ENCODE results near the gene TP73.
A peak's percentile ranks its signal among the peaks of the same experiment; 100 is the strongest.

The TP73 gene

GRCh38 chr1:3609769-3610526 lies 42.4 kb upstream of the TP73 start:
- Histone ChIP-seq H3K9ac (ENCODE audit: low read length) (no peak overlapping the region), H3K27ac (ENCODE audit: low read depth, low read length) (no peak overlapping the region), H3K36me3 (ENCODE audit: control insufficient read depth, insufficient read depth, low read length) (no peaks in the 10 kb centered on the region), H3K9me3 (ENCODE audit: control insufficient read depth, insufficient read depth, low read depth, low read length) (0 out of 2 replicates have a peak, but pooled peaks cover 2% of the 10 kb centered on the region), H3K27me3 (ENCODE audit: control insufficient read depth, insufficient read depth, low read length) (peaks cover 13% of the 10 kb centered on the region), H3K4me1 (ENCODE audit: control insufficient read depth, insufficient read depth, low read length) (peaks cover 51% of the 10 kb centered on the region), H3K4me3 (ENCODE audit: low read depth, low read length) (peak overlapping the region; percentile 79)

- Histone ChIP-seq H3K27me3 (ENCODE audit: control insufficient read depth, insufficient read depth, low read length) (peaks cover 13% of the 10 kb centered on the region), H3K9me3 (ENCODE audit: control insufficient read depth, insufficient read depth, low read depth, low read length) (no peaks in the 10 kb centered on the region), H3K9ac (ENCODE audit: low read length) (peak overlapping the region; percentile 53), H3K4me3 (ENCODE audit: low read depth, low read length) (peak overlapping the region; percentile 79), H3K36me3 (ENCODE audit: control insufficient read depth, insufficient read depth, low read length) (no peaks in the 10 kb centered on the region), H3K4me1 (ENCODE audit: control insufficient read depth, insufficient read depth, low read length) (peaks cover 53% of the 10 kb centered on the region), H3K27ac (ENCODE audit: low read depth, low read length) (no peak overlapping the region)
Measured at GRCh38 chr1:3610527-3611169, 41.7 kb upstream of the TP73 start.

GRCh38 chr1:3611170-3612019 lies 40.9 kb upstream of the TP73 start, which contains the start of gene MEGF6:
Gene MEGF6 (minus strand): TSS chr1:3611508. CDS start chr1:3611268, 240 bp downstream.
- peak within 1 kb of the TSS; percentile 79 for H3K4me3 ChIP-seq (ENCODE audit: low read depth, low read length)
- H3K9ac ChIP-seq (ENCODE audit: low read length): peak within 1 kb of the TSS; percentile 53

GRCh38 chr1:3612123-3612522 lies 40.2 kb upstream of the TP73 start:
- Histone ChIP-seq H3K4me1 (ENCODE audit: control insufficient read depth, insufficient read depth, low read length) (peaks cover 53% of the 10 kb centered on the region), H3K9ac (ENCODE audit: low read length) (no peak overlapping the region), H3K4me3 (ENCODE audit: low read depth, low read length) (peak overlapping the region; percentile 52), H3K9me3 (ENCODE audit: control insufficient read depth, insufficient read depth, low read depth, low read length) (no peaks in the 10 kb centered on the region), H3K27me3 (ENCODE audit: control insufficient read depth, insufficient read depth, low read length) (peaks cover 13% of the 10 kb centered on the region), H3K36me3 (ENCODE audit: control insufficient read depth, insufficient read depth, low read length) (no peaks in the 10 kb centered on the region), H3K27ac (ENCODE audit: low read depth, low read length) (no peak overlapping the region)

More at GRCh38 chr1:3611170-3612019, 40.9 kb upstream of the TP73 start, which contains the start of gene MEGF6:
- peaks cover 13% of the 10 kb centered on the region for H3K27me3 ChIP-seq (ENCODE audit: control insufficient read depth, insufficient read depth, low read length)
- no peaks in the 10 kb centered on the region for H3K36me3 ChIP-seq (ENCODE audit: control insufficient read depth, insufficient read depth, low read length)
- no peaks in the 10 kb centered on the region for H3K9me3 ChIP-seq (ENCODE audit: control insufficient read depth, insufficient read depth, low read depth, low read length)
- no peak within 1 kb of the TSS for H3K27ac ChIP-seq (ENCODE audit: low read depth, low read length)
- H3K4me1 ChIP-seq (ENCODE audit: control insufficient read depth, insufficient read depth, low read length): peaks cover 53% of the 10 kb centered on the region

GRCh38 chr1:3614755-3615742 lies 37.3 kb upstream of the TP73 start:
- H3K9me3 ChIP-seq (ENCODE audit: control insufficient read depth, insufficient read depth, low read depth, low read length): no peaks in the 10 kb centered on the region
- H3K4me3 ChIP-seq (ENCODE audit: low read depth, low read length): no peak overlapping the region
- peaks cover 13% of the 10 kb centered on the region for H3K27me3 ChIP-seq (ENCODE audit: control insufficient read depth, insufficient read depth, low read length)
- H3K27ac ChIP-seq (ENCODE audit: low read depth, low read length): no peak overlapping the region
- H3K36me3 ChIP-seq (ENCODE audit: control insufficient read depth, insufficient read depth, low read length): no peaks in the 10 kb centered on the region
- H3K4me1 ChIP-seq (ENCODE audit: control insufficient read depth, insufficient read depth, low read length): peaks cover 44% of the 10 kb centered on the region
- H3K9ac ChIP-seq (ENCODE audit: low read length): no peak overlapping the region

GRCh38 chr1:3616861-3617260 lies 35.5 kb upstream of the TP73 start:
- peaks cover 38% of the 10 kb centered on the region for H3K4me1 ChIP-seq (ENCODE audit: control insufficient read depth, insufficient read depth, low read length)
- no peak overlapping the region for H3K4me3 ChIP-seq (ENCODE audit: low read depth, low read length)
- H3K36me3 ChIP-seq (ENCODE audit: control insufficient read depth, insufficient read depth, low read length): no peaks in the 10 kb centered on the region
- no peak overlapping the region for H3K9ac ChIP-seq (ENCODE audit: low read length)
- H3K27ac ChIP-seq (ENCODE audit: low read depth, low read length): no peak overlapping the region
- H3K9me3 ChIP-seq (ENCODE audit: control insufficient read depth, insufficient read depth, low read depth, low read length): no peaks in the 10 kb centered on the region
- peaks cover 15% of the 10 kb centered on the region for H3K27me3 ChIP-seq (ENCODE audit: control insufficient read depth, insufficient read depth, low read length)

GRCh38 chr1:3617806-3618345 lies 34.4 kb upstream of the TP73 start:
- H3K9me3 ChIP-seq (ENCODE audit: control insufficient read depth, insufficient read depth, low read depth, low read length): no peaks in the 10 kb centered on the region

GRCh38 chr1:3618531-3618880 lies 33.8 kb upstream of the TP73 start:
- Histone ChIP-seq H3K9me3 (ENCODE audit: control insufficient read depth, insufficient read depth, low read depth, low read length) (no peaks in the 10 kb centered on the region), H3K27ac (ENCODE audit: low read depth, low read length) (no peak overlapping the region), H3K27me3 (ENCODE audit: control insufficient read depth, insufficient read depth, low read length) (peaks cover 9% of the 10 kb centered on the region; the same call in 1 of the 2 replicates), H3K9ac (ENCODE audit: low read length) (no peak overlapping the region), H3K4me1 (ENCODE audit: control insufficient read depth, insufficient read depth, low read length) (peaks cover 24% of the 10 kb centered on the region), H3K36me3 (ENCODE audit: control insufficient read depth, insufficient read depth, low read length) (no peaks in the 10 kb centered on the region), H3K4me3 (ENCODE audit: low read depth, low read length) (no peak overlapping the region)

More at GRCh38 chr1:3617806-3618345, 34.4 kb upstream of the TP73 start:
- Histone ChIP-seq H3K9ac (ENCODE audit: low read length) (no peak overlapping the region), H3K4me1 (ENCODE audit: control insufficient read depth, insufficient read depth, low read length) (peaks cover 28% of the 10 kb centered on the region), H3K27ac (ENCODE audit: low read depth, low read length) (no peak overlapping the region), H3K36me3 (ENCODE audit: control insufficient read depth, insufficient read depth, low read length) (no peaks in the 10 kb centered on the region), H3K4me3 (ENCODE audit: low read depth, low read length) (no peak overlapping the region), H3K27me3 (ENCODE audit: control insufficient read depth, insufficient read depth, low read length) (peaks cover 4% of the 10 kb centered on the region; the same call in 1 of the 2 replicates)

GRCh38 chr1:3618881-3619671 lies 33.2 kb upstream of the TP73 start:
- Histone ChIP-seq H3K27ac (ENCODE audit: low read depth, low read length) (no peak overlapping the region), H3K36me3 (ENCODE audit: control insufficient read depth, insufficient read depth, low read length) (no peaks in the 10 kb centered on the region), H3K9me3 (ENCODE audit: control insufficient read depth, insufficient read depth, low read depth, low read length) (no peaks in the 10 kb centered on the region), H3K9ac (ENCODE audit: low read length) (no peak overlapping the region), H3K4me3 (ENCODE audit: low read depth, low read length) (no peak overlapping the region), H3K4me1 (ENCODE audit: control insufficient read depth, insufficient read depth, low read length) (peaks cover 21% of the 10 kb centered on the region), H3K27me3 (ENCODE audit: control insufficient read depth, insufficient read depth, low read length) (peaks cover 14% of the 10 kb centered on the region; the same call in 1 of the 2 replicates)
